ENCODE results near the gene FTO. TPM values are rescaled to one million over a fixed set of nuclear protein-coding genes. Genes with fewer than 3 reads are reported as not detected.
"Not testable (repeated sequence)": the region's sequence is repeated elsewhere in the genome, so short reads cannot be mapped to it uniquely, and the experiment has no call there.

FTO gene
- total RNA-seq, 1 donor from 2014 or later: 91.0 TPM

GRCh38 chr16:53821957-53822625 is 118.1 kb downstream of the FTO start:
- DNase-seq (ENCODE audit: low spot score): no peak

GRCh38 chr16:53822936-53823529 is 119.1 kb downstream of the FTO start:
- no peak for DNase-seq (ENCODE audit: low spot score)

GRCh38 chr16:53826658-53827057 is 122.7 kb downstream of the FTO start:
- no peak for DNase-seq (ENCODE audit: low spot score)

GRCh38 chr16:53827741-53828140 is 123.8 kb downstream of the FTO start:
- DNase-seq (ENCODE audit: low spot score): no peak

GRCh38 chr16:53829186-53829747 is 125.3 kb downstream of the FTO start:
- no peak for DNase-seq (ENCODE audit: low spot score)

GRCh38 chr16:53832896-53833544 is 129.1 kb downstream of the FTO start:
- no peak for DNase-seq (ENCODE audit: low spot score)

GRCh38 chr16:53836142-53836541 is 132.2 kb downstream of the FTO start:
- DNase-seq (ENCODE audit: low spot score): no peak

GRCh38 chr16:53836680-53837079 is 132.7 kb downstream of the FTO start:
- no peak for DNase-seq (ENCODE audit: low spot score)

- no peak for DNase-seq (ENCODE audit: low spot score)
These were observed 133.5 kb downstream of the FTO start for GRCh38 chr16:53837426-53837825.

GRCh38 chr16:53839150-53839549 is 135.2 kb downstream of the FTO start:
- no peak for DNase-seq (ENCODE audit: low spot score)

GRCh38 chr16:53840456-53840855 is 136.5 kb downstream of the FTO start:
- DNase-seq (ENCODE audit: low spot score): no peak

- DNase-seq (ENCODE audit: low spot score): no peak
These were observed 137.9 kb downstream of the FTO start for GRCh38 chr16:53841884-53842283.

GRCh38 chr16:53843084-53843483 is 139.1 kb downstream of the FTO start:
- DNase-seq (ENCODE audit: low spot score): no peak

- DNase-seq (ENCODE audit: low spot score): no peak
These were observed 140.8 kb downstream of the FTO start for GRCh38 chr16:53844804-53845203.

- not testable (repeated sequence) for DNase-seq (ENCODE audit: low spot score)
These were observed 142.6 kb downstream of the FTO start for GRCh38 chr16:53846549-53846948.

- no peak for DNase-seq (ENCODE audit: low spot score)
These were observed 143.0 kb downstream of the FTO start for GRCh38 chr16:53846971-53847370.

- no peak for DNase-seq (ENCODE audit: low spot score)
These were observed 144.5 kb downstream of the FTO start for GRCh38 chr16:53848277-53848942.

- no peak for DNase-seq (ENCODE audit: low spot score)
These were observed 145.0 kb downstream of the FTO start for GRCh38 chr16:53848950-53849349.

GRCh38 chr16:53849585-53849984 is 145.6 kb downstream of the FTO start:
- no peak for DNase-seq (ENCODE audit: low spot score)

- no peak for DNase-seq (ENCODE audit: low spot score)
These were observed 146.0 kb downstream of the FTO start for GRCh38 chr16:53849994-53850393.

GRCh38 chr16:53852678-53853077 is 148.7 kb downstream of the FTO start:
- no peak for DNase-seq (ENCODE audit: low spot score)

- no peak for DNase-seq (ENCODE audit: low spot score)
These were observed 151.1 kb downstream of the FTO start for GRCh38 chr16:53855056-53855455.
